CD4-positive, alpha-beta T cell (primary cell): ENCODE measurements around the gene KLHDC2. TPM values are rescaled to one million over a fixed set of nuclear protein-coding genes. Genes with fewer than 3 reads are reported as not detected.

ENCODE experiments used
- ATAC-seq: fragments of 200-7000 bp; cut with Tn5 transposase; one replicate; pipeline ENCODE4 v1.10.0; 2022; ENCODE audit warnings: mild to moderate bottlenecking; ENCODE audit not compliant: poor library complexity
- CTCF ChIA-PET: fragments of 350-600 bp; sonication (Branson Sonifier 250); formaldehyde crosslinking; loops from one replicate; lab custom pipeline; 2021; ENCODE audit warnings: antibody characterized with exemption, inconsistent platforms; lab: Charles Lee
- POLR2A ChIA-PET: fragments of 350-600 bp; sonication (Branson Sonifier 250); formaldehyde crosslinking; loops from one replicate; lab custom pipeline; 2021; ENCODE audit warnings: antibody characterized with exemption, inconsistent platforms; lab: Charles Lee
- DNase-seq, 14 experiments: peaks; one replicate each; pipeline ENCODE4 v3.0.0-alpha.2; 2013 to 2020; ENCODE audit warnings: mixed read lengths in 2 of 14
- H3K27ac ChIP-seq, 2 donors: one replicate each; pipeline versions ENCODE4 v1.5.1 to v1.7.0; 2013; ENCODE audit warnings: low read length in 2 of 2, low read depth in 1 of 2, mild to moderate bottlenecking in 1 of 2
- H3K27me3 ChIP-seq, 2 experiments: 1 replicate in 1 of 2; 2 replicates in 1 of 2; pipeline versions ENCODE4 v1.6.1 to v1.7.0; 2013; ENCODE audit warnings: low read length in 2 of 2, control low read depth in 1 of 2, mild to moderate bottlenecking in 1 of 2, moderate library complexity in 1 of 2; ENCODE audit not compliant: insufficient read depth in 2 of 2, control insufficient read depth in 1 of 2
- H3K36me3 ChIP-seq: one replicate; pipeline ENCODE4 v1.6.1; 2013; ENCODE audit warnings: low read length, control low read depth; ENCODE audit not compliant: insufficient read depth
- H3K4me1 ChIP-seq: one replicate; pipeline ENCODE4 v1.6.1; 2013; ENCODE audit warnings: low read length, control low read depth; ENCODE audit not compliant: insufficient read depth
- H3K4me3 ChIP-seq: one replicate; pipeline ENCODE4 v1.5.1; 2013; ENCODE audit warnings: mild to moderate bottlenecking, low read length, moderate library complexity
- H3K9me3 ChIP-seq, 2 experiments: 1 replicate in 1 of 2; 2 replicates in 1 of 2; pipeline versions ENCODE4 v1.6.1 to v1.7.0; 2013; ENCODE audit warnings: low read length in 2 of 2, mild to moderate bottlenecking in 2 of 2, control low read depth in 1 of 2, moderate library complexity in 1 of 2; ENCODE audit not compliant: control insufficient read depth in 1 of 2, insufficient read depth in 1 of 2
- H3K27ac Mint-ChIP-seq: one replicate; pipeline ENCODE4 v1.8.0; 2020; ENCODE audit warnings: mixed read lengths
- H3K27me3 Mint-ChIP-seq: one replicate; pipeline ENCODE4 v1.8.0; 2021; ENCODE audit warnings: mixed read lengths
- H3K36me3 Mint-ChIP-seq: one replicate; pipeline ENCODE4 v1.8.0; 2021; ENCODE audit warnings: low read depth, mixed read lengths
- H3K4me1 Mint-ChIP-seq: one replicate; pipeline ENCODE4 v1.8.0; 2021; ENCODE audit warnings: low read depth, mixed read lengths
- H3K4me3 Mint-ChIP-seq: one replicate; pipeline ENCODE4 v1.8.0; 2020; ENCODE audit warnings: mild to moderate bottlenecking, mixed read lengths
- H3K9me3 Mint-ChIP-seq: one replicate; pipeline ENCODE4 v1.8.0; 2020; ENCODE audit warnings: mixed read lengths
- intact Hi-C, 2 experiments: fragments of 100-400 bp; cut with DNase I in 1 of 2; cut with micrococcal nuclease in 1 of 2; formaldehyde crosslinking; loops; one replicate each; pipeline versions ENCODE4 v1.15.1 to v1.9.0; 2023 to 2025; cut with DNase I, micrococcal nuclease
- total RNA-seq, 174 experiments: library from RNA in 2 of 174; stranded (reverse) in 2 of 174; gene quantifications; one replicate each; pipeline ENCODE4 v1.2.3 and lab custom pipeline; 2021 to 2026
- TF ChIP-seq, protein P1 (sequence below): fragments of 200-600 bp; IDR thresholded peaks from one replicate; pipeline ENCODE4 v1.8.0; 2022; ENCODE audit warnings: antibody characterized with exemption, mild to moderate bottlenecking

KLHDC2 gene
- total RNA-seq, 2 experiments from 2014 or later, result 142 to 143 TPM

- Mint-ChIP-seq H3K4me1 (peaks cover 5% of the 10 kb centered on the region), H3K9me3 (no peaks in the 10 kb centered on the region), H3K36me3 (peaks cover 96% of the 10 kb centered on the region), H3K27ac (no peak overlapping the region), H3K4me3 (no peak overlapping the region), H3K27me3 (no peaks in the 10 kb centered on the region)
- H3K4me1 ChIP-seq, result no peaks in the 10 kb centered on the region
- POLR2A ChIA-PET, result no interaction called here
- no peaks in the 10 kb centered on the region for H3K27me3 ChIP-seq
- CTCF ChIA-PET, result no interaction called here
- H3K9me3 ChIP-seq, result no peaks in the 10 kb centered on the region
- no peak for ATAC-seq
- TF ChIP-seq, protein P1, sequence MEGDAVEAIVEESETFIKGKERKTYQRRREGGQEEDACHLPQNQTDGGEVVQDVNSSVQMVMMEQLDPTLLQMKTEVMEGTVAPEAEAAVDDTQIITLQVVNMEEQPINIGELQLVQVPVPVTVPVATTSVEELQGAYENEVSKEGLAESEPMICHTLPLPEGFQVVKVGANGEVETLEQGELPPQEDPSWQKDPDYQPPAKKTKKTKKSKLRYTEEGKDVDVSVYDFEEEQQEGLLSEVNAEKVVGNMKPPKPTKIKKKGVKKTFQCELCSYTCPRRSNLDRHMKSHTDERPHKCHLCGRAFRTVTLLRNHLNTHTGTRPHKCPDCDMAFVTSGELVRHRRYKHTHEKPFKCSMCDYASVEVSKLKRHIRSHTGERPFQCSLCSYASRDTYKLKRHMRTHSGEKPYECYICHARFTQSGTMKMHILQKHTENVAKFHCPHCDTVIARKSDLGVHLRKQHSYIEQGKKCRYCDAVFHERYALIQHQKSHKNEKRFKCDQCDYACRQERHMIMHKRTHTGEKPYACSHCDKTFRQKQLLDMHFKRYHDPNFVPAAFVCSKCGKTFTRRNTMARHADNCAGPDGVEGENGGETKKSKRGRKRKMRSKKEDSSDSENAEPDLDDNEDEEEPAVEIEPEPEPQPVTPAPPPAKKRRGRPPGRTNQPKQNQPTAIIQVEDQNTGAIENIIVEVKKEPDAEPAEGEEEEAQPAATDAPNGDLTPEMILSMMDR, result no peak
- peaks cover 86% of the 10 kb centered on the region for H3K36me3 ChIP-seq
- H3K27ac ChIP-seq, result no peak overlapping the region
- intact Hi-C loops, result loop anchor here in 1 of 2 experiments (10.0 kb wide), 1 partner anchor 48 kb away; no protein-coding TSS in a partner anchor
- H3K4me3 ChIP-seq, result no peak overlapping the region
- no peak for DNase-seq
These were observed 18.4 kb downstream of the KLHDC2 start for GRCh38 chr14:49786315-49786714.

DNA sequence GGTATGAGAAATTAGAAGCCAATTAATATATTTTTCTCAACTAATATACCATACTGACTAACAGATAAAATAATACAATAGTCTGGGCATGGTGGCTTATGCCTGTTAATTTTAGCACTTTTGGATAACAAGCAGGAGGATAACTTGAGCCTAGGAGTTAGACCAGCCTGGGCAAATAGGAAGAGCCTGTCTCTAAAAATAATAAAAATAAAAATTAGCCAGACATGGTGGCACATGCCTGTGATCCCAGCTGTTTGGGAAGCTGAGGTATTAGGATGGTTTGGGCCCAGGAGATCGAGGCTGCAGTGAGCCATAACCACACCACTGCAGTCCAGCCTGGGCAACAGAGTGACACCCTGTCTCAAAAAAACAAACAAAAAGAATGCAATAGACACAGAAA lies 24.7 kb downstream of the KLHDC2 start:
- Histone ChIP-seq H3K27ac (no peak overlapping the region), H3K9me3 (no peaks in the 10 kb centered on the region), H3K27me3 (no peaks in the 10 kb centered on the region), H3K36me3 (peaks cover 92% of the 10 kb centered on the region), H3K4me3 (no peak overlapping the region), H3K4me1 (no peaks in the 10 kb centered on the region)
- TF ChIP-seq, protein P1, result no peak
- Mint-ChIP-seq H3K27ac (peak overlapping the region; percentile 32), H3K4me3 (no peak overlapping the region), H3K9me3 (no peaks in the 10 kb centered on the region), H3K4me1 (no peaks in the 10 kb centered on the region), H3K27me3 (no peaks in the 10 kb centered on the region), H3K36me3 (peaks cover 95% of the 10 kb centered on the region)
- no peak for ATAC-seq
- CTCF ChIA-PET, result no interaction called here
- no peak for DNase-seq
- POLR2A ChIA-PET, result no interaction called here
- intact Hi-C loops, result no loop called here

DNA sequence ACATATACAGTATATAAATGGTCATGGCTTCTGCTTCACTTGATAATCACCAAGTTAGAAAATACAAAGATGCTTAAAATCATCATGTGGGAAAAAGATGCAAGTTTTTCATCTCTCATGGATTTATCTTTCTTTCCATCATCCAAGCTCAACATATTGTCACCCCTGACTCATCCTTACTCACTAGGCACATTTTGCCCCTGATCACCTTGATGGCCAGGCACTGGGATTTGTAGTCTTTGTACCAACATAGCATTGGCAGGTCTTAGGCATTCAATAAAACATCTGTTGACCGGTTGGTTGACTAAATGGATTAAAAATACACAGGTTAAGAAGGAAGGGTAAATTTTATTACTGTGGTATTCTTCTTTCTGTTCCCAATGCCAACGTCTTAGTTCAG lies 28.1 kb downstream of the KLHDC2 start:
- Mint-ChIP-seq H3K27me3 (no peaks in the 10 kb centered on the region), H3K36me3 (peaks cover 93% of the 10 kb centered on the region), H3K4me1 (no peaks in the 10 kb centered on the region), H3K9me3 (no peaks in the 10 kb centered on the region), H3K27ac (no peak overlapping the region), H3K4me3 (no peak overlapping the region)
- no peaks in the 10 kb centered on the region for H3K27me3 ChIP-seq
- intact Hi-C loops, result no loop called here
- DNase-seq (no peak), ATAC-seq (no peak)
- no peaks in the 10 kb centered on the region for H3K4me1 ChIP-seq
- ChIA-PET CTCF (no interaction called here), POLR2A (interaction anchor here (1.3 kb wide), 1 partner anchor 28 kb away, joined by 3 read pairs; the partner anchor contains the start of gene KLHDC2)
- H3K36me3 ChIP-seq, result peaks cover 93% of the 10 kb centered on the region
- TF ChIP-seq, protein P1, result no peak
- H3K4me3 ChIP-seq, result no peak overlapping the region
- no peak overlapping the region for H3K27ac ChIP-seq
- no peaks in the 10 kb centered on the region for H3K9me3 ChIP-seq
